Uterus (tissue), 4 donors: ENCODE data around the gene ZBTB7C. TPM values are rescaled to one million over a fixed set of nuclear protein-coding genes. Genes with fewer than 3 reads are reported as not detected.

Experiments
- DNase-seq, 2 donors: peaks; one replicate each; pipeline ENCODE4 v3.0.0-alpha.2; 2019 to 2020
- H3K27ac ChIP-seq, 2 donors: fragments of 200-600 bp; sonication (generic); 1 replicate in 1 of 2; 2 replicates in 1 of 2; pipeline ENCODE4 v1.5.1; 2016 to 2018
- H3K27me3 ChIP-seq, 2 donors: fragments of 200-600 bp; sonication (generic); one replicate each; pipeline ENCODE4 v1.5.1; 2018 to 2019; ENCODE audit warnings: control low read depth in 1 of 2
- H3K36me3 ChIP-seq, 2 donors: fragments of 200-600 bp; sonication (generic); one replicate each; pipeline ENCODE4 v1.5.1; 2019; ENCODE audit warnings: control low read depth in 1 of 2
- H3K4me1 ChIP-seq, 2 donors: fragments of 200-600 bp; sonication (generic); one replicate each; pipeline ENCODE4 v1.5.1; 2018 to 2019; ENCODE audit warnings: control low read depth in 1 of 2
- H3K4me3 ChIP-seq, 2 donors: fragments of 200-600 bp; sonication (generic); 1 replicate in 1 of 2; 2 replicates in 1 of 2; pipeline ENCODE4 v1.5.1; 2018 to 2019; ENCODE audit warnings: mild to moderate bottlenecking in 1 of 2
- H3K9me3 ChIP-seq, 2 donors: fragments of 200-600 bp; sonication (generic); one replicate each; pipeline ENCODE4 v1.5.1; 2019; ENCODE audit warnings: control low read depth in 1 of 2
- POLR2A ChIP-seq, 2 donors: fragments of 450-650 bp; IDR thresholded peaks; one replicate each; pipeline ENCODE4 v1.6.1; 2016; ENCODE audit warnings: antibody characterized with exemption in 2 of 2, mild to moderate bottlenecking in 1 of 2, moderate library complexity in 1 of 2
- intact Hi-C: fragments of 100-400 bp; cut with DNase I; formaldehyde crosslinking; loops from one replicate; pipeline ENCODE4 v1.15.1; 2023; ENCODE audit warnings: low total_unique reads
- total RNA-seq, 4 donors: library from RNA; depleted of rRNA in 3 of 4; stranded (reverse); fragments of >200 nt in 3 of 4; gene quantifications; one replicate each; pipeline versions ENCODE4 v1.1.0 to v1.2.4, GENCODE V29; 2014 to 2023
- TF ChIP-seq, protein P1 (sequence below), 4 experiments: fragments of 200-600 bp in 2 of 4; fragments of 450-650 bp in 2 of 4; sonication (generic) in 2 of 4; IDR thresholded peaks; one replicate each; pipeline ENCODE4 v1.5.1; 2016 to 2019; ENCODE audit warnings: antibody characterized with exemption in 4 of 4, mild to moderate bottlenecking in 2 of 4, moderate library complexity in 1 of 4
- donor health status: DM: yes; HTN: yes; CAD: no.

ZBTB7C gene
- total RNA-seq, 4 donors from 2014 or later, result 1.0 to 11.2 (median 7.9) TPM

DNA sequence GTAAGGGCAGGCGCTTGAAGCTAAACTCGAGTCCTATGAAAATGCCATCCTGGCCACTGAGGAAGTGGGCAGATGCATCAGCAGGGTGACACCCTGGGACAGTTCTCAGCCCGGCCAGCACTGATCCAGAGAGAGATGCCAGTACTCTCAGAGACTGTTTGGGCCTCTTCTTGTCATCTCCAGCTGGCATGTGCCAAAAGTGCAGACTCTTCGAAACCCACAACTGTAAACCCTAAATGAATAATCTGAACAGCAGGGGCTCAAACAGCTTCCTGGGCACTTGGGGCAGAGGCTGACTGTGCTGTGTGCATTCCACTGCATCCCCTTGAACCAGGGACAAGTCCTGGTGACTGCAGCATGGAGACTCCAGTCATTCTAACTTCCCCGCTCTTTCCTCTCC lies 274.6 kb downstream of the ZBTB7C start:
- peak overlapping the region in 1 of 2 donors; percentile 55 for H3K27ac ChIP-seq
- H3K4me1 ChIP-seq, result no peaks in the 10 kb centered on the region
- no peak overlapping the region for H3K4me3 ChIP-seq
- H3K36me3 ChIP-seq, result no peaks in the 10 kb centered on the region
- H3K27me3 ChIP-seq, result no peaks in the 10 kb centered on the region
- no peaks in the 10 kb centered on the region for H3K9me3 ChIP-seq
- DNase-seq, result no peak
- TF ChIP-seq POLR2A (IDR thresholded peaks at IDR 0.05), result no peak
- TF ChIP-seq, protein P1, sequence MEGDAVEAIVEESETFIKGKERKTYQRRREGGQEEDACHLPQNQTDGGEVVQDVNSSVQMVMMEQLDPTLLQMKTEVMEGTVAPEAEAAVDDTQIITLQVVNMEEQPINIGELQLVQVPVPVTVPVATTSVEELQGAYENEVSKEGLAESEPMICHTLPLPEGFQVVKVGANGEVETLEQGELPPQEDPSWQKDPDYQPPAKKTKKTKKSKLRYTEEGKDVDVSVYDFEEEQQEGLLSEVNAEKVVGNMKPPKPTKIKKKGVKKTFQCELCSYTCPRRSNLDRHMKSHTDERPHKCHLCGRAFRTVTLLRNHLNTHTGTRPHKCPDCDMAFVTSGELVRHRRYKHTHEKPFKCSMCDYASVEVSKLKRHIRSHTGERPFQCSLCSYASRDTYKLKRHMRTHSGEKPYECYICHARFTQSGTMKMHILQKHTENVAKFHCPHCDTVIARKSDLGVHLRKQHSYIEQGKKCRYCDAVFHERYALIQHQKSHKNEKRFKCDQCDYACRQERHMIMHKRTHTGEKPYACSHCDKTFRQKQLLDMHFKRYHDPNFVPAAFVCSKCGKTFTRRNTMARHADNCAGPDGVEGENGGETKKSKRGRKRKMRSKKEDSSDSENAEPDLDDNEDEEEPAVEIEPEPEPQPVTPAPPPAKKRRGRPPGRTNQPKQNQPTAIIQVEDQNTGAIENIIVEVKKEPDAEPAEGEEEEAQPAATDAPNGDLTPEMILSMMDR (IDR thresholded peaks at IDR 0.05), result no peak
- intact Hi-C loops, result no loop called here

- Histone ChIP-seq H3K36me3 (no peaks in the 10 kb centered on the region), H3K27ac (peak overlapping the region in 1 of 2 donors; percentile 55), H3K9me3 (no peaks in the 10 kb centered on the region), H3K27me3 (no peaks in the 10 kb centered on the region), H3K4me3 (no peak overlapping the region), H3K4me1 (no peaks in the 10 kb centered on the region)
- DNase-seq, result peak in 1 of 2 donors; percentile 31
- TF ChIP-seq, protein P1 (IDR thresholded peaks at IDR 0.05), result no peak
- TF ChIP-seq POLR2A (IDR thresholded peaks at IDR 0.05), result no peak
- intact Hi-C loops, result no loop called here
Measured at GRCh38 chr18:48133671-48134251, 275.4 kb downstream of the ZBTB7C start.

DNA sequence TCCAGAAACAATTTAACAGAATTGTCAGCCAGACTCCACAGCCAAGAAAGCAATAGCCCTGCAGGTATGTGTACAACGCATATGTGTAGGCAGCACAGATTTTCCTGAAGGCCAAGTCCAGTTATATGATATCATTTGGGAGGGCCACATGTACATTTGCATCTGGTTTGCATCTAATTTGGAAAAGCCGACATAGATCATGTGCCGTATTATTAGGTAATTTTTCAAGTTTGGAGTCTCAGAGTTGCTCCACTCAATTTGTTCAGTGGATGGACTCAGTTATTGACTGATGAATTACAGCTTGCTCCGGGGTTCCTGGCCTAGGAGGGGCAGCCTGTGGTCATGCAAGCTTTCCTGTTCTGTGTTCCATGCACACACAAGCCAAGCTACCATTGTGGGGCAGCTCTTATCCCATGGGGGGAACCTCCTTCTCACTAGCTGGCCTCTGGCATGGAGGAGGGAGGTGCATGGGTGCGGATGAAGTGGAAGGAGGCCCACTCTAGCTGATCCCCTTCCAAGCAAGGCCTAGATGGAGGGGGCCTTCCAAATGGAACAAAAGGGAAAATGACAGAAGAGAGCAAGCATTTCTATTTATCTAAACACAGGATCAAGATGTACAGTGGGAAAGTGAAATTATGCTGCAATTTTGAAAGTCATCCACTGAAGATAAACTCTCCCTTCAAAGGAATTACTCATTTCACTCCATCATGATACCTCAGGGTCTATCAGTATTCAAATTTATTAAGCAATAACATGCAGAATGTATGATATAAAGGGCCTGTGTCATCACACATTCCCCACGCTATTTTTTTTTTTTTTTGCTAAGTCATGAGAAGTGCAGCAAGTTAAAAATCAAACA lies 276.2 kb downstream of the ZBTB7C start:
- Histone ChIP-seq H3K9me3 (no peaks in the 10 kb centered on the region), H3K4me3 (no peak overlapping the region), H3K27ac (peak overlapping the region in 1 of 2 donors; percentile 55), H3K4me1 (no peaks in the 10 kb centered on the region), H3K36me3 (no peaks in the 10 kb centered on the region), H3K27me3 (no peaks in the 10 kb centered on the region)
- no peak for DNase-seq
- TF ChIP-seq, protein P1 (IDR thresholded peaks at IDR 0.05), result no peak
- TF ChIP-seq POLR2A (IDR thresholded peaks at IDR 0.05), result no peak
- intact Hi-C loops, result no loop called here

DNA sequence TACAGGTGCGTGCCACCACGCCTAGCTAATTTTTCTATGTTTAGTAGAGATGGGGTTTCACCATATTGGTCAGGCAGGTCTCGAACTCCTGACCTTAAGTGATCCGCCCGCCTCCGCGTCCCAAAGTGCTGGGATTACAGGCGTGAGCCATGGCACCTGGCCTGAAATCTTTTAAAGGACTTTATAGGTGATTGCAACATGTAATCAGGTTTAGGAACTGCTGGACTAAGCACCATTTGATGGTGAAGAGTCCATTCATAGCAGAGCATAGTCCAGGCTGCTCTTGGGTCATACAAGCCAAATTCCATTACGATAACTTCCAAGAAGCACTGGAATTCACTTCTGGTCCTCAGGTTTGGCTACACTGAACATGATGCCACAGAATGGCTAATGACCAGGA lies 278.1 kb downstream of the ZBTB7C start:
- H3K36me3 ChIP-seq, result no peaks in the 10 kb centered on the region
- no peaks in the 10 kb centered on the region for H3K9me3 ChIP-seq
- no peak overlapping the region for H3K27ac ChIP-seq
- H3K27me3 ChIP-seq, result no peaks in the 10 kb centered on the region
- H3K4me3 ChIP-seq, result no peak overlapping the region
- no peak for TF ChIP-seq POLR2A (IDR thresholded peaks at IDR 0.05)
- TF ChIP-seq, protein P1 (IDR thresholded peaks at IDR 0.05), result no peak
- H3K4me1 ChIP-seq, result no peaks in the 10 kb centered on the region
- DNase-seq, result no peak
- intact Hi-C loops, result no loop called here

GRCh38 chr18:48129621-48130082 lies 279.5 kb downstream of the ZBTB7C start:
- TF ChIP-seq, protein P1 (IDR thresholded peaks at IDR 0.05), result no peak
- no peak for TF ChIP-seq POLR2A (IDR thresholded peaks at IDR 0.05)
- no peaks in the 10 kb centered on the region for H3K4me1 ChIP-seq
- no peaks in the 10 kb centered on the region for H3K36me3 ChIP-seq
- H3K27me3 ChIP-seq, result no peaks in the 10 kb centered on the region
- DNase-seq, result peak; percentile 67 to 68
- intact Hi-C loops, result no loop called here
- no peak overlapping the region for H3K4me3 ChIP-seq
- H3K27ac ChIP-seq, result peak overlapping the region in 1 of 2 donors; percentile 23
- no peaks in the 10 kb centered on the region for H3K9me3 ChIP-seq
